ENCODE results near the gene MTMR12. TPM values are rescaled to one million over a fixed set of nuclear protein-coding genes. Genes with fewer than 3 reads are reported as not detected.

The MTMR12 gene
- total and polyA plus RNA-seq, 2 experiments from 2014 or later: 18.3 to 51.6 TPM

DNA sequence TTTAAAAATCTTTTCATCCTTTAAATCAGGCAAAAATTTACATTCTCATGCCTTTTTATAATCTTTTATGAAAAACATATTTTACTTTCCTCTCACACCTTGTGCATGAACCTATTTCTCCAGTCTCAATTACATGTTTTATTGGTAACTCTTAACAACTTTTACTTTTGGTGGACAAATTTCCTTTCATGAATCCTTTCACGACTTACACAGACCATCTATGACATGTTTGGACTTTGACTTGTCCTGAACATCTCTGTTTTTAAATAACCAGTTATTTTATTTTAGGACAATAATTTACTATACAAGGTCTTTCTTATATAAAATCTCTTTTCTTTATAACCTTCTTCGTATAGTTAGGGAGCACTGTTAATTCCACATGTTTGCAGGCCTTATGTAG lies 26.5 kb upstream of the MTMR12 start:
- H3K27ac Mint-ChIP-seq: no peak overlapping the region
- peaks cover 8% of the 10 kb centered on the region for H3K27me3 Mint-ChIP-seq (ENCODE audit: insufficient read depth, low read depth, poor library complexity)
- Histone ChIP-seq H4K20me1 (replicated peaks; ENCODE audit: insufficient read depth) (no peaks in the 10 kb centered on the region), H3K36me3 (ENCODE audit: insufficient read depth) (peaks cover 10% of the 10 kb centered on the region; the same call in 1 of the 2 replicates), H3K27me3 (ENCODE audit: insufficient read depth) (no peaks in the 10 kb centered on the region), H3K4me3 (no peak overlapping the region), H3K4me2 (no peak overlapping the region), H3F3A (replicated peaks; ENCODE audit: low read depth) (no peaks in the 10 kb centered on the region), H3K79me2 (replicated peaks; ENCODE audit: insufficient read depth) (no peaks in the 10 kb centered on the region), H3K27ac (ENCODE audit: low read depth) (no peak overlapping the region), H3K4me1 (ENCODE audit: insufficient read depth) (no peaks in the 10 kb centered on the region), H3K9me2 (ENCODE audit: insufficient read depth) (no peaks in the 10 kb centered on the region), H2AFZ (no peak overlapping the region)
- DNase-seq (ENCODE audit: low spot score) (peak; percentile 82), ATAC-seq (no peak)
- H3K36me3 Mint-ChIP-seq (ENCODE audit: low read depth): peaks cover 43% of the 10 kb centered on the region
- peaks cover 92% of the 10 kb centered on the region for H3K9me3 Mint-ChIP-seq
- H3K4me3 Mint-ChIP-seq: no peak overlapping the region
- H3K4me1 Mint-ChIP-seq: no peaks in the 10 kb centered on the region
- TF ChIP-seq, protein P1, sequence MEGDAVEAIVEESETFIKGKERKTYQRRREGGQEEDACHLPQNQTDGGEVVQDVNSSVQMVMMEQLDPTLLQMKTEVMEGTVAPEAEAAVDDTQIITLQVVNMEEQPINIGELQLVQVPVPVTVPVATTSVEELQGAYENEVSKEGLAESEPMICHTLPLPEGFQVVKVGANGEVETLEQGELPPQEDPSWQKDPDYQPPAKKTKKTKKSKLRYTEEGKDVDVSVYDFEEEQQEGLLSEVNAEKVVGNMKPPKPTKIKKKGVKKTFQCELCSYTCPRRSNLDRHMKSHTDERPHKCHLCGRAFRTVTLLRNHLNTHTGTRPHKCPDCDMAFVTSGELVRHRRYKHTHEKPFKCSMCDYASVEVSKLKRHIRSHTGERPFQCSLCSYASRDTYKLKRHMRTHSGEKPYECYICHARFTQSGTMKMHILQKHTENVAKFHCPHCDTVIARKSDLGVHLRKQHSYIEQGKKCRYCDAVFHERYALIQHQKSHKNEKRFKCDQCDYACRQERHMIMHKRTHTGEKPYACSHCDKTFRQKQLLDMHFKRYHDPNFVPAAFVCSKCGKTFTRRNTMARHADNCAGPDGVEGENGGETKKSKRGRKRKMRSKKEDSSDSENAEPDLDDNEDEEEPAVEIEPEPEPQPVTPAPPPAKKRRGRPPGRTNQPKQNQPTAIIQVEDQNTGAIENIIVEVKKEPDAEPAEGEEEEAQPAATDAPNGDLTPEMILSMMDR (conservative IDR thresholded peaks at IDR 0.05; ENCODE audit: low read depth in 2 of 2): no peak
- TF ChIP-seq CREB1 (CRISPR knock-in tag; IDR thresholded peaks at IDR 0.05; ENCODE audit: low read depth): no peak
- TF ChIP-seq JUNB (IDR thresholded peaks at IDR 0.05; ENCODE audit: unreplicated experiment): no peak
- no peak for TF ChIP-seq ZNF114 (CRISPR knock-in tag; IDR thresholded peaks at IDR 0.05)
- TF ChIP-seq, protein P2, sequence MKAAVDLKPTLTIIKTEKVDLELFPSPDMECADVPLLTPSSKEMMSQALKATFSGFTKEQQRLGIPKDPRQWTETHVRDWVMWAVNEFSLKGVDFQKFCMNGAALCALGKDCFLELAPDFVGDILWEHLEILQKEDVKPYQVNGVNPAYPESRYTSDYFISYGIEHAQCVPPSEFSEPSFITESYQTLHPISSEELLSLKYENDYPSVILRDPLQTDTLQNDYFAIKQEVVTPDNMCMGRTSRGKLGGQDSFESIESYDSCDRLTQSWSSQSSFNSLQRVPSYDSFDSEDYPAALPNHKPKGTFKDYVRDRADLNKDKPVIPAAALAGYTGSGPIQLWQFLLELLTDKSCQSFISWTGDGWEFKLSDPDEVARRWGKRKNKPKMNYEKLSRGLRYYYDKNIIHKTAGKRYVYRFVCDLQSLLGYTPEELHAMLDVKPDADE (IDR thresholded peaks at IDR 0.05): no peak
- no peak for TF ChIP-seq POLR2AphosphoS5 (IDR thresholded peaks at IDR 0.05; ENCODE audit: low read depth)
- TF ChIP-seq STAT1 (IDR thresholded peaks at IDR 0.05; ENCODE audit: unreplicated experiment): no peak
- no peak for TF ChIP-seq EZH2 (IDR thresholded peaks at IDR 0.05; ENCODE audit: low read depth, unreplicated experiment)

DNA sequence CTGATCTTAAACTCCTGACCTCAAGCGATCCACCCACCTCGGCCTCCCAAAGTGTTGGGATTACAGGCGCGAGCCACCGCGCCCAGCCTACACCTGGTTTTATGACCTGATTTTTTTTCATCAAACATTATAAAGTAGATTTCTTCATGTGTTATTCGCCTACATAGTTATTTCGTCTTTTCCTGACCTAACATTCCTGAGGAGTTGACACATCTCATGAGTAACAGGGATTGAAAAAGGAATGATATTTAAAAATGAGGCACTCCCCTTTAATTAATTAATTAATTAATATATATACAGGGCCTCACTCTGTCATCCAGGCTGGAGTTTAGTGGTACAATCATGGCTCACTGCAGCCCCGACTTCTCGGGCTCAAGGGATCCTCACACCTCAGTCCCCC lies 20.2 kb upstream of the MTMR12 start:
- H3K27me3 Mint-ChIP-seq (ENCODE audit: insufficient read depth, low read depth, poor library complexity): peaks cover 12% of the 10 kb centered on the region
- no peak overlapping the region for H3K4me3 ChIP-seq
- H3K9me2 ChIP-seq (ENCODE audit: insufficient read depth): no peaks in the 10 kb centered on the region
- no peaks in the 10 kb centered on the region for H3F3A ChIP-seq (replicated peaks; ENCODE audit: low read depth)
- no peak overlapping the region for H3K27ac ChIP-seq (ENCODE audit: low read depth)
- H3K4me2 ChIP-seq: no peak overlapping the region
- no peaks in the 10 kb centered on the region for H3K4me1 ChIP-seq (ENCODE audit: insufficient read depth)
- peaks cover 9% of the 10 kb centered on the region; the same call in 1 of the 3 replicates for H3K4me1 Mint-ChIP-seq
- no peak overlapping the region for H3K27ac Mint-ChIP-seq
- DNase-seq (ENCODE audit: low spot score) (no peak), ATAC-seq (no peak)
- no peak overlapping the region for H3K4me3 Mint-ChIP-seq
- H3K27me3 ChIP-seq (ENCODE audit: insufficient read depth): no peaks in the 10 kb centered on the region
- no peak overlapping the region for H2AFZ ChIP-seq
- no peaks in the 10 kb centered on the region for H4K20me1 ChIP-seq (replicated peaks; ENCODE audit: insufficient read depth)
- H3K9me3 Mint-ChIP-seq: peaks cover 35% of the 10 kb centered on the region
- H3K79me2 ChIP-seq (replicated peaks; ENCODE audit: insufficient read depth): no peaks in the 10 kb centered on the region
- no peaks in the 10 kb centered on the region for H3K36me3 ChIP-seq (ENCODE audit: insufficient read depth)
- peaks cover 7% of the 10 kb centered on the region; the same call in 2 of the 3 replicates for H3K36me3 Mint-ChIP-seq (ENCODE audit: low read depth)
- no peak for TF ChIP-seq CREB1 (CRISPR knock-in tag; IDR thresholded peaks at IDR 0.05; ENCODE audit: low read depth)
- TF ChIP-seq, protein P3, sequence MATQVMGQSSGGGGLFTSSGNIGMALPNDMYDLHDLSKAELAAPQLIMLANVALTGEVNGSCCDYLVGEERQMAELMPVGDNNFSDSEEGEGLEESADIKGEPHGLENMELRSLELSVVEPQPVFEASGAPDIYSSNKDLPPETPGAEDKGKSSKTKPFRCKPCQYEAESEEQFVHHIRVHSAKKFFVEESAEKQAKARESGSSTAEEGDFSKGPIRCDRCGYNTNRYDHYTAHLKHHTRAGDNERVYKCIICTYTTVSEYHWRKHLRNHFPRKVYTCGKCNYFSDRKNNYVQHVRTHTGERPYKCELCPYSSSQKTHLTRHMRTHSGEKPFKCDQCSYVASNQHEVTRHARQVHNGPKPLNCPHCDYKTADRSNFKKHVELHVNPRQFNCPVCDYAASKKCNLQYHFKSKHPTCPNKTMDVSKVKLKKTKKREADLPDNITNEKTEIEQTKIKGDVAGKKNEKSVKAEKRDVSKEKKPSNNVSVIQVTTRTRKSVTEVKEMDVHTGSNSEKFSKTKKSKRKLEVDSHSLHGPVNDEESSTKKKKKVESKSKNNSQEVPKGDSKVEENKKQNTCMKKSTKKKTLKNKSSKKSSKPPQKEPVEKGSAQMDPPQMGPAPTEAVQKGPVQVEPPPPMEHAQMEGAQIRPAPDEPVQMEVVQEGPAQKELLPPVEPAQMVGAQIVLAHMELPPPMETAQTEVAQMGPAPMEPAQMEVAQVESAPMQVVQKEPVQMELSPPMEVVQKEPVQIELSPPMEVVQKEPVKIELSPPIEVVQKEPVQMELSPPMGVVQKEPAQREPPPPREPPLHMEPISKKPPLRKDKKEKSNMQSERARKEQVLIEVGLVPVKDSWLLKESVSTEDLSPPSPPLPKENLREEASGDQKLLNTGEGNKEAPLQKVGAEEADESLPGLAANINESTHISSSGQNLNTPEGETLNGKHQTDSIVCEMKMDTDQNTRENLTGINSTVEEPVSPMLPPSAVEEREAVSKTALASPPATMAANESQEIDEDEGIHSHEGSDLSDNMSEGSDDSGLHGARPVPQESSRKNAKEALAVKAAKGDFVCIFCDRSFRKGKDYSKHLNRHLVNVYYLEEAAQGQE (IDR thresholded peaks at IDR 0.05; ENCODE audit: unreplicated experiment): no peak
- TF ChIP-seq ZNF114 (CRISPR knock-in tag; IDR thresholded peaks at IDR 0.05): no peak
- no peak for TF ChIP-seq EZH2 (IDR thresholded peaks at IDR 0.05; ENCODE audit: low read depth, unreplicated experiment)
- no peak for TF ChIP-seq NANOG (IDR thresholded peaks at IDR 0.05; ENCODE audit: borderline replicate concordance)
- no peak for TF ChIP-seq EZH2phosphoT487 (IDR thresholded peaks at IDR 0.05; ENCODE audit: unreplicated experiment)
- TF ChIP-seq, protein P1 (conservative IDR thresholded peaks at IDR 0.05; ENCODE audit: low read depth in 2 of 2): no peak
- TF ChIP-seq ZNF331 (CRISPR knock-in tag; IDR thresholded peaks at IDR 0.05; ENCODE audit: low read depth): no peak

Measured in GM23338 (cell line).